B cell (primary cell): Measurements from ENCODE around the gene GNA12.

Source experiments
- EZH2 ChIP-seq: IDR thresholded peaks from 2 replicates; pipeline ENCODE4 v1.6.1; 2012; ENCODE audit warnings: borderline replicate concordance, low read depth, mild to moderate bottlenecking, moderate library complexity, low read length; ENCODE audit not compliant: insufficient read depth, poor library complexity, severe bottlenecking
- TF ChIP-seq, protein P1 (sequence below): fragments of 200-600 bp; IDR thresholded peaks from one replicate; pipeline ENCODE4 v1.8.0; 2022; ENCODE audit warnings: antibody characterized with exemption, mild to moderate bottlenecking

DNA sequence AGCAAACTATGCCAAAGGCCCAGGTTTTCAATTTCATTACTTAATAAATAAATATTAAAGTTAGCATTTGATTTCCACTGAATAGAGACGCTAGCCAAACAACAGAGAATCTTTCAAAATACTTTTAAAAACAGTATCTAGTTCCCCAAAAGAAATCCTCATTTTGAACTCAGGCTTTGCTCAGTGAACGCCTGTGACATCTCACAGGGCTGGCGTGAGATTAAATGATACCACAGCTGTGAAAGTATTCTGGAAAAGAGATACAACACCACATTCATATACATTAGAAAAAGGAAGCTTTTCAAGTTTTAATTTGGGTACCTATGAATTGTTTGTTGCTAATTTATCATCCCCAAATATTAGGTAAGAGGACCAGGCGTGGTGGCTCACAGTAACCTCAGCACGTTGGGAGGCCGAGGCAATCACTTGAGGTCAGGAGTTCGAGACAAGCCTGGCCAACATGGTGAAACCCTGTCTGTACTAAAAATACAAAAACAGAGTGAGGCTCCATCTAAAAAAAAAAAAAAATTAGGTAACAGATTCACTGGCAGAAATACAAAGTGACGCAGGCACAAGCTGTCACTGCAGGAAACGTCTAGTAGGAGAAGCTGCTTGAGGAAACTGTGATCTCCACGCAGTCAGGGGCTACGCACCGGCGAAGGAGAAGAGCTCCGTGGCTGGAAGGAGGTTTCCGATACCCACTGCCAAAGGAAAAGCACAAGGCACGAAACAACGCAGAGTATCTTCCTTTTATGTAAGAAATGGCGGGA, 106.2 kb downstream of the GNA12 start:
- TF ChIP-seq, protein P1, sequence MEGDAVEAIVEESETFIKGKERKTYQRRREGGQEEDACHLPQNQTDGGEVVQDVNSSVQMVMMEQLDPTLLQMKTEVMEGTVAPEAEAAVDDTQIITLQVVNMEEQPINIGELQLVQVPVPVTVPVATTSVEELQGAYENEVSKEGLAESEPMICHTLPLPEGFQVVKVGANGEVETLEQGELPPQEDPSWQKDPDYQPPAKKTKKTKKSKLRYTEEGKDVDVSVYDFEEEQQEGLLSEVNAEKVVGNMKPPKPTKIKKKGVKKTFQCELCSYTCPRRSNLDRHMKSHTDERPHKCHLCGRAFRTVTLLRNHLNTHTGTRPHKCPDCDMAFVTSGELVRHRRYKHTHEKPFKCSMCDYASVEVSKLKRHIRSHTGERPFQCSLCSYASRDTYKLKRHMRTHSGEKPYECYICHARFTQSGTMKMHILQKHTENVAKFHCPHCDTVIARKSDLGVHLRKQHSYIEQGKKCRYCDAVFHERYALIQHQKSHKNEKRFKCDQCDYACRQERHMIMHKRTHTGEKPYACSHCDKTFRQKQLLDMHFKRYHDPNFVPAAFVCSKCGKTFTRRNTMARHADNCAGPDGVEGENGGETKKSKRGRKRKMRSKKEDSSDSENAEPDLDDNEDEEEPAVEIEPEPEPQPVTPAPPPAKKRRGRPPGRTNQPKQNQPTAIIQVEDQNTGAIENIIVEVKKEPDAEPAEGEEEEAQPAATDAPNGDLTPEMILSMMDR = no peak
- no peak for TF ChIP-seq EZH2
